SK-N-SH (cell line): ENCODE results near the gene GSTM3. TPM values are rescaled to one million over a fixed set of nuclear protein-coding genes. Genes with fewer than 3 reads are reported as not detected.

ENCODE experiments used
- CTCF ChIA-PET: fragments of 300-600, 350-600 bp; formaldehyde crosslinking; extraction: SDS; loops from one replicate; lab custom pipeline; 2021; lab: Yijun Ruan, JAX
- POLR2A ChIA-PET: fragments of 350-600 bp; sonication (Branson Sonifier 250); formaldehyde crosslinking; extraction: SDS; loops from one replicate; lab custom pipeline; 2020; ENCODE audit warnings: antibody characterized with exemption, inconsistent platforms; lab: Yijun Ruan, JAX
- DNase-seq: peaks from one replicate; pipeline ENCODE4 v3.0.0; 2012
- H2AFZ ChIP-seq: fragments of 200-600 bp; sonication (generic); 2 replicates; pipeline ENCODE4 v1.8.1; 2016; ENCODE audit warnings: antibody characterized with exemption, mild to moderate bottlenecking, low read depth
- H3F3A ChIP-seq: fragments of 200-600 bp; sonication (generic); replicated peaks from 2 replicates; pipeline ENCODE3; 2016; ENCODE audit warnings: antibody characterized with exemption, mild to moderate bottlenecking; ENCODE audit not compliant: insufficient read depth
- H3K27ac ChIP-seq, 2 experiments: fragments of 200-500 bp in 1 of 2; fragments of 200-600 bp in 1 of 2; sonication (Bioruptor generic) in 1 of 2; sonication (generic), shearing (Covaris generic) in 1 of 2; 2 replicates each; pipeline versions ENCODE4 v1.5.1 to v1.6.1; 2014 to 2016; ENCODE audit warnings: low read depth in 2 of 2, inconsistent platforms in 1 of 2, low read length in 1 of 2, mild to moderate bottlenecking in 1 of 2, mixed read lengths in 1 of 2
- H3K27me3 ChIP-seq: fragments of 200-600 bp; sonication (generic), shearing (Covaris generic); 2 replicates; pipeline ENCODE4 v1.6.1; 2016; ENCODE audit warnings: mixed run types; ENCODE audit not compliant: insufficient read depth
- H3K36me3 ChIP-seq, 2 experiments: fragments of 200-500 bp in 1 of 2; fragments of 200-600 bp in 1 of 2; sonication (Bioruptor generic) in 1 of 2; sonication (generic) in 1 of 2; replicated peaks in 1 of 2; 2 replicates each; pipeline versions ENCODE3 to v1.5.1; 2014 to 2016; ENCODE audit warnings: low read length in 1 of 2, mild to moderate bottlenecking in 1 of 2; ENCODE audit not compliant: insufficient read depth in 2 of 2, control insufficient read depth in 1 of 2
- H3K4me1 ChIP-seq, 2 experiments: fragments of 200-500 bp in 1 of 2; fragments of 200-600 bp in 1 of 2; sonication (Bioruptor generic) in 1 of 2; sonication (generic), shearing (Covaris generic) in 1 of 2; 2 replicates each; pipeline versions ENCODE4 v1.5.1 to v1.6.1; 2014 to 2016; ENCODE audit warnings: low read depth in 1 of 2, low read length in 1 of 2, mixed run types in 1 of 2; ENCODE audit not compliant: insufficient read depth in 2 of 2, control insufficient read depth in 1 of 2
- H3K4me2 ChIP-seq: fragments of 200-600 bp; sonication (generic), shearing (Covaris generic); 2 replicates; pipeline ENCODE4 v1.6.1; 2017; ENCODE audit warnings: mixed run types
- H3K4me3 ChIP-seq, 2 experiments: fragments of 200-500 bp in 1 of 2; fragments of 200-600 bp in 1 of 2; sonication (Bioruptor generic) in 1 of 2; sonication (generic), shearing (Covaris generic) in 1 of 2; 2 replicates each; pipeline versions ENCODE4 v1.5.1 to v1.8.1; 2014 to 2016; ENCODE audit warnings: low read depth in 2 of 2, inconsistent platforms in 1 of 2, low read length in 1 of 2, mild to moderate bottlenecking in 1 of 2, mixed read lengths in 1 of 2, moderate library complexity in 1 of 2
- H3K79me2 ChIP-seq: fragments of 200-600 bp; sonication (generic); 2 replicates; pipeline ENCODE4 v1.8.1; 2017; ENCODE audit warnings: mild to moderate bottlenecking; ENCODE audit not compliant: insufficient read depth
- H3K9ac ChIP-seq: fragments of 200-600 bp; sonication (generic); 2 replicates; pipeline ENCODE4 v1.6.1; 2017; ENCODE audit warnings: mixed run types
- H3K9me2 ChIP-seq: fragments of 200-600 bp; sonication (generic); 2 replicates; pipeline ENCODE4 v1.6.1; 2017; ENCODE audit warnings: mixed run types
- H3K9me3 ChIP-seq: fragments of 200-600 bp; sonication (generic); 2 replicates; pipeline ENCODE4 v1.6.1; 2017; ENCODE audit warnings: mixed run types, mild to moderate bottlenecking, moderate library complexity
- H4K20me1 ChIP-seq: fragments of 200-600 bp; sonication (generic); 2 replicates; pipeline ENCODE4 v1.6.1; 2017; ENCODE audit warnings: mild to moderate bottlenecking, mixed run types; ENCODE audit not compliant: insufficient read depth
- FOXJ3 ChIP-seq: sonication (generic); formaldehyde crosslinking; IDR thresholded peaks from 2 replicates; pipeline ENCODE4 v1.5.1; 2020; ENCODE audit warnings: mild to moderate bottlenecking, missing genetic modification reagents
- FOXM1 ChIP-seq: IDR thresholded peaks from 2 replicates; pipeline ENCODE4 v1.4.0; 2012; ENCODE audit warnings: low read depth, mild to moderate bottlenecking
- GABPA ChIP-seq: IDR thresholded peaks from 2 replicates; pipeline ENCODE4 v1.4.0; 2012; ENCODE audit warnings: low read depth, mild to moderate bottlenecking
- NFIC ChIP-seq: IDR thresholded peaks from 2 replicates; pipeline ENCODE4 v1.4.0; 2012; ENCODE audit warnings: borderline replicate concordance
- NRF1 ChIP-seq: IDR thresholded peaks from 2 replicates; pipeline ENCODE4 v1.6.1; 2012; ENCODE audit warnings: low read depth, mild to moderate bottlenecking, low read length
- RAD21 ChIP-seq: IDR thresholded peaks from 2 replicates; pipeline ENCODE4 v1.6.1; 2012; ENCODE audit warnings: mild to moderate bottlenecking, low read length
- RCOR1 ChIP-seq: fragments of 150-350 bp; IDR thresholded peaks from 2 replicates; pipeline ENCODE4 v1.6.1; 2017; ENCODE audit warnings: antibody characterized with exemption, low read length
- SIN3A ChIP-seq: IDR thresholded peaks from 2 replicates; pipeline ENCODE4 v1.6.1; 2012; ENCODE audit warnings: low read depth, mild to moderate bottlenecking, low read length, moderate library complexity, borderline replicate concordance
- TAF1 ChIP-seq: IDR thresholded peaks from 2 replicates; pipeline ENCODE4 v1.6.1; 2012; ENCODE audit warnings: low read depth, mild to moderate bottlenecking, low read length, moderate library complexity, borderline replicate concordance
- TCF12 ChIP-seq: IDR thresholded peaks from 2 replicates; pipeline ENCODE4 v1.4.0; 2012
- TEAD4 ChIP-seq: IDR thresholded peaks from 2 replicates; pipeline ENCODE4 v1.4.0; 2012; ENCODE audit warnings: mild to moderate bottlenecking, borderline replicate concordance; ENCODE audit not compliant: insufficient read depth
- YY1 ChIP-seq: IDR thresholded peaks from 2 replicates; pipeline ENCODE4 v1.4.0; 2012; ENCODE audit warnings: low read depth, mild to moderate bottlenecking
- WGBS: methylation state at CpG from one replicate; pipeline ENCODE4 v1.1.6; 2017; ENCODE audit warnings: low lambda C conversion rate; 5-methylcytosine and 5-hydroxymethylcytosine counted together
- polyA plus RNA-seq, 3 experiments: library from polyadenylated mRNA; depleted of rRNA; stranded (reverse); fragments of >200 nt; gene quantifications; 2 replicates each; pipeline ENCODE4 v1.2.3, GENCODE V29; 2012
- TF ChIP-seq, protein P1 (sequence below): IDR thresholded peaks from 2 replicates; pipeline ENCODE4 v1.6.1; 2012; ENCODE audit warnings: mild to moderate bottlenecking, low read depth, low read length, moderate library complexity
- TF ChIP-seq, protein P2 (sequence below): fragments of 150-350 bp; IDR thresholded peaks from 2 replicates; pipeline ENCODE4 v1.6.1; 2016; ENCODE audit warnings: mild to moderate bottlenecking, low read depth, low read length
- TF ChIP-seq, protein P3 (sequence below): fragments of 200-600 bp; sonication (generic); IDR thresholded peaks from 2 replicates; pipeline ENCODE4 v1.6.1; 2017; ENCODE audit warnings: antibody characterized with exemption, mild to moderate bottlenecking, moderate library complexity
- TF ChIP-seq, protein P4 (sequence below): IDR thresholded peaks from 2 replicates; pipeline ENCODE4; 2012
- TF ChIP-seq, protein P5 (sequence below): IDR thresholded peaks from 2 replicates; pipeline ENCODE4 v1.4.0; 2012; ENCODE audit warnings: low read depth

GSTM3 gene
- polyA plus RNA-seq, 1 of the 3 experiments (the other 2 are of a cell fraction) = 86.6 TPM

DNA sequence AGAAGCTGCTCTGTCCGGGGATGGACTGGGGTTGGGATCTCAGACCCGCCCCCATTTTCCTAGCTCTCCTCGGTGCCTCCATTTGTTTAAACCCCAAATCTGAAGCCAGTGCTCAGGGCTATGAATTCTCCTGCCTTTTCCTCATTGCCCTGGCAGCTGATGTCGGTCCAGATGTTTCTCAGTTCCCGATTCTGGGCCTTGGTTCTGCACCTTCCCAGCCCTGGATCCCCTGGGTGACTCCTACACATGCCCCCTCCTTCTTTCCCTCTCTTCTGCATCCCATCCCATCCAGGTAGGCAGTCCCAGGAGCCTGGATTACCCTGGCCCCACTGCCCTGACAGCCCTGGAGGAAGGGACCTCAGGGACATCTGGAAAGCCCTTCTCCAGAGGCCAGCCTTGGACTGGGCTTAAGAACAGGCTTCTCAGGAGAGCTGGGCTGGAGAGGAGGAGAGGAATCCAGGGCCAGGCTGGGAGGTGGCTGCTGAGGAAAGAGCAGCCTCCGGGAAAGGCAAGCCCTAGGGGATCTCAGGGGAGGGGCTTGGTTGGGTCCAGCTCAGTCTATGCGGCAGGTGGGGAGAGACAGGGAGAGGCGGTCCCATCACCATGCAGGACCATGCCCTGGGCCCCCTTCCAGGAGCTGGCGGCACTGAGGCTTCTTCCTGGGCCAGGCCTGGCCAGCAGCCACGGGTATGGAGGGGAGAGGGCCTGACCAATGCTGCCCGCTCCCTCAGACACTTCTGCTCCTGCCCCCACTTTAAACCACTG is 29.7 kb upstream of the GSTM3 start:
- ChIA-PET POLR2A (interaction anchor here (1.3 kb wide), 1 partner anchor 214 kb away, joined by 3 read pairs; the partner anchor contains the start of gene AHCYL1), CTCF (interaction anchor here (1.1 to 27.7 kb wide), 10 partner anchors 10 to 280 kb away, joined by 3 to 822 read pairs (median 4); partner anchors contain the start of genes AHCYL1 and GNAI3)
- Histone ChIP-seq H3K9me3 (no peaks in the 10 kb centered on the region), H3K9me2 (no peaks in the 10 kb centered on the region), H3K4me2 (no peak overlapping the region), H3F3A (no peaks in the 10 kb centered on the region), H3K27ac (no peak overlapping the region), H3K36me3 (no peaks in the 10 kb centered on the region), H3K4me1 (peaks cover 0 to 14% of the 10 kb centered on the region in 2 experiments; a peak in 1 of 4 replicates), H2AFZ (no peak overlapping the region), H3K4me3 (no peak overlapping the region), H4K20me1 (no peaks in the 10 kb centered on the region), H3K27me3 (no peaks in the 10 kb centered on the region), H3K9ac (no peak overlapping the region), H3K79me2 (no peaks in the 10 kb centered on the region)
- DNase-seq = no peak
- no peak for TF ChIP-seq SIN3A
- TF ChIP-seq, protein P1, sequence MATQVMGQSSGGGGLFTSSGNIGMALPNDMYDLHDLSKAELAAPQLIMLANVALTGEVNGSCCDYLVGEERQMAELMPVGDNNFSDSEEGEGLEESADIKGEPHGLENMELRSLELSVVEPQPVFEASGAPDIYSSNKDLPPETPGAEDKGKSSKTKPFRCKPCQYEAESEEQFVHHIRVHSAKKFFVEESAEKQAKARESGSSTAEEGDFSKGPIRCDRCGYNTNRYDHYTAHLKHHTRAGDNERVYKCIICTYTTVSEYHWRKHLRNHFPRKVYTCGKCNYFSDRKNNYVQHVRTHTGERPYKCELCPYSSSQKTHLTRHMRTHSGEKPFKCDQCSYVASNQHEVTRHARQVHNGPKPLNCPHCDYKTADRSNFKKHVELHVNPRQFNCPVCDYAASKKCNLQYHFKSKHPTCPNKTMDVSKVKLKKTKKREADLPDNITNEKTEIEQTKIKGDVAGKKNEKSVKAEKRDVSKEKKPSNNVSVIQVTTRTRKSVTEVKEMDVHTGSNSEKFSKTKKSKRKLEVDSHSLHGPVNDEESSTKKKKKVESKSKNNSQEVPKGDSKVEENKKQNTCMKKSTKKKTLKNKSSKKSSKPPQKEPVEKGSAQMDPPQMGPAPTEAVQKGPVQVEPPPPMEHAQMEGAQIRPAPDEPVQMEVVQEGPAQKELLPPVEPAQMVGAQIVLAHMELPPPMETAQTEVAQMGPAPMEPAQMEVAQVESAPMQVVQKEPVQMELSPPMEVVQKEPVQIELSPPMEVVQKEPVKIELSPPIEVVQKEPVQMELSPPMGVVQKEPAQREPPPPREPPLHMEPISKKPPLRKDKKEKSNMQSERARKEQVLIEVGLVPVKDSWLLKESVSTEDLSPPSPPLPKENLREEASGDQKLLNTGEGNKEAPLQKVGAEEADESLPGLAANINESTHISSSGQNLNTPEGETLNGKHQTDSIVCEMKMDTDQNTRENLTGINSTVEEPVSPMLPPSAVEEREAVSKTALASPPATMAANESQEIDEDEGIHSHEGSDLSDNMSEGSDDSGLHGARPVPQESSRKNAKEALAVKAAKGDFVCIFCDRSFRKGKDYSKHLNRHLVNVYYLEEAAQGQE = no peak
- no peak for TF ChIP-seq TAF1
- TF ChIP-seq, protein P2, sequence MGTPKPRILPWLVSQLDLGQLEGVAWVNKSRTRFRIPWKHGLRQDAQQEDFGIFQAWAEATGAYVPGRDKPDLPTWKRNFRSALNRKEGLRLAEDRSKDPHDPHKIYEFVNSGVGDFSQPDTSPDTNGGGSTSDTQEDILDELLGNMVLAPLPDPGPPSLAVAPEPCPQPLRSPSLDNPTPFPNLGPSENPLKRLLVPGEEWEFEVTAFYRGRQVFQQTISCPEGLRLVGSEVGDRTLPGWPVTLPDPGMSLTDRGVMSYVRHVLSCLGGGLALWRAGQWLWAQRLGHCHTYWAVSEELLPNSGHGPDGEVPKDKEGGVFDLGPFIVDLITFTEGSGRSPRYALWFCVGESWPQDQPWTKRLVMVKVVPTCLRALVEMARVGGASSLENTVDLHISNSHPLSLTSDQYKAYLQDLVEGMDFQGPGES = no peak
- no peak for TF ChIP-seq TEAD4
- TF ChIP-seq FOXM1 = no peak
- TF ChIP-seq, protein P3, sequence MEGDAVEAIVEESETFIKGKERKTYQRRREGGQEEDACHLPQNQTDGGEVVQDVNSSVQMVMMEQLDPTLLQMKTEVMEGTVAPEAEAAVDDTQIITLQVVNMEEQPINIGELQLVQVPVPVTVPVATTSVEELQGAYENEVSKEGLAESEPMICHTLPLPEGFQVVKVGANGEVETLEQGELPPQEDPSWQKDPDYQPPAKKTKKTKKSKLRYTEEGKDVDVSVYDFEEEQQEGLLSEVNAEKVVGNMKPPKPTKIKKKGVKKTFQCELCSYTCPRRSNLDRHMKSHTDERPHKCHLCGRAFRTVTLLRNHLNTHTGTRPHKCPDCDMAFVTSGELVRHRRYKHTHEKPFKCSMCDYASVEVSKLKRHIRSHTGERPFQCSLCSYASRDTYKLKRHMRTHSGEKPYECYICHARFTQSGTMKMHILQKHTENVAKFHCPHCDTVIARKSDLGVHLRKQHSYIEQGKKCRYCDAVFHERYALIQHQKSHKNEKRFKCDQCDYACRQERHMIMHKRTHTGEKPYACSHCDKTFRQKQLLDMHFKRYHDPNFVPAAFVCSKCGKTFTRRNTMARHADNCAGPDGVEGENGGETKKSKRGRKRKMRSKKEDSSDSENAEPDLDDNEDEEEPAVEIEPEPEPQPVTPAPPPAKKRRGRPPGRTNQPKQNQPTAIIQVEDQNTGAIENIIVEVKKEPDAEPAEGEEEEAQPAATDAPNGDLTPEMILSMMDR = no peak
- no peak for TF ChIP-seq NFIC
- TF ChIP-seq NRF1 = no peak
- TF ChIP-seq FOXJ3 (CRISPR knock-in tag) = no peak
- TF ChIP-seq TCF12 = no peak
- TF ChIP-seq RAD21 = no peak
- no peak for TF ChIP-seq YY1
- TF ChIP-seq, protein P4, sequence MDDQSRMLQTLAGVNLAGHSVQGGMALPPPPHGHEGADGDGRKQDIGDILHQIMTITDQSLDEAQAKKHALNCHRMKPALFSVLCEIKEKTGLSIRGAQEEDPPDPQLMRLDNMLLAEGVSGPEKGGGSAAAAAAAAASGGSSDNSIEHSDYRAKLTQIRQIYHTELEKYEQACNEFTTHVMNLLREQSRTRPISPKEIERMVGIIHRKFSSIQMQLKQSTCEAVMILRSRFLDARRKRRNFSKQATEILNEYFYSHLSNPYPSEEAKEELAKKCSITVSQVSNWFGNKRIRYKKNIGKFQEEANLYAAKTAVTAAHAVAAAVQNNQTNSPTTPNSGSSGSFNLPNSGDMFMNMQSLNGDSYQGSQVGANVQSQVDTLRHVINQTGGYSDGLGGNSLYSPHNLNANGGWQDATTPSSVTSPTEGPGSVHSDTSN = no peak
- no peak for TF ChIP-seq RCOR1
- no peak for TF ChIP-seq GABPA
- TF ChIP-seq, protein P5, sequence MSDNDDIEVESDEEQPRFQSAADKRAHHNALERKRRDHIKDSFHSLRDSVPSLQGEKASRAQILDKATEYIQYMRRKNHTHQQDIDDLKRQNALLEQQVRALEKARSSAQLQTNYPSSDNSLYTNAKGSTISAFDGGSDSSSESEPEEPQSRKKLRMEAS = no peak
- WGBS = 84% methylated on average over 10 of the region's 11 CpGs
